GM19468 (cell line): ENCODE measurements around the gene EDEM1.

Source experiments
- ATAC-seq: cut with Tn5 transposase; IDR thresholded peaks from one replicate; pipeline ENCODE4 v1.9.1; 2021; ENCODE audit warnings: mild to moderate bottlenecking, moderate library complexity, moderate number of reproducible peaks; ENCODE audit not compliant: unreplicated experiment; ENCODE audit errors: extremely low read depth

Gene EDEM1

DNA sequence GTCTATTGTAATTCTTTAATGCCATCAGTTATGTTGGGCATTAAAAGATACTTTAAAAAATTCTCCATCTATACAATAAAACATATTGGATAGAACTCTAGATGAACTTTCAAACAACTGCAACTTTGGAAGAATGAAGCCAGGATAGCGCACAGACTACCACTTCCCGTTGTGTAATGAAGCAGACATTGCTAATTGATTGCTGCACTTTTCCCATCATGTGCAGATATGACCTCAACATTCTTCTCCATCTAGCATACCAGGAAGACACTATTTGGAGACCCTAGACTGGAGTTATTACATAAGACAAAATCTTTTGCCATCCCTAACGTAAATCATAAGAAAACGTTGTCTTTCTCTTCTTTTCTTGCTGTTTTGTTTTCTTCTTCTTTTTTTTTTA is 75.0 kb downstream of the EDEM1 start:
- no peak for ATAC-seq

DNA sequence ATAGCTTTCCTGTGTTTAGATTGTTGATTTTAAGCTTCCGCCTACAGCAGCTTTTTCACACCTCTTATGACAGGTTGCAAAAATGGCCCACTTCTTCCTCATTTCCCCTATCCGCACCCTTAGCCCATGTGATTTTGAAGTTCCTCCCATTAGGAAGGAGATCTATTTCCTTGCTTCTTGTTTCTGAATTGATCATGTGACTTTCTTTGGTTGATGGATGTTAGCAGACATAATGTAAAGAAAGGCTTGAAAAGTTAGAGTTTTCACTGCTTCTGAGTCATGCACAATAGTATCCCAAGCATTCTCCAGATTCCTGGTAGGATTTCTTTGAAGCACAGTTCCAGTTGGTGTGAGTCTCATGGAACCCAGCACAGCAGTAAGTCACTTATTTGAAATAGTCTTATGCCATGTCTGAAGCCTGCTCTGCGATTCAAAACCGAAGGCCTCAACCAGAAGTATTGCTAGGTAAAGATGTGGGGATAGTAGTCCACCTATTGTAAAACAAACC is 76.6 kb downstream of the EDEM1 start:
- no peak for ATAC-seq

DNA sequence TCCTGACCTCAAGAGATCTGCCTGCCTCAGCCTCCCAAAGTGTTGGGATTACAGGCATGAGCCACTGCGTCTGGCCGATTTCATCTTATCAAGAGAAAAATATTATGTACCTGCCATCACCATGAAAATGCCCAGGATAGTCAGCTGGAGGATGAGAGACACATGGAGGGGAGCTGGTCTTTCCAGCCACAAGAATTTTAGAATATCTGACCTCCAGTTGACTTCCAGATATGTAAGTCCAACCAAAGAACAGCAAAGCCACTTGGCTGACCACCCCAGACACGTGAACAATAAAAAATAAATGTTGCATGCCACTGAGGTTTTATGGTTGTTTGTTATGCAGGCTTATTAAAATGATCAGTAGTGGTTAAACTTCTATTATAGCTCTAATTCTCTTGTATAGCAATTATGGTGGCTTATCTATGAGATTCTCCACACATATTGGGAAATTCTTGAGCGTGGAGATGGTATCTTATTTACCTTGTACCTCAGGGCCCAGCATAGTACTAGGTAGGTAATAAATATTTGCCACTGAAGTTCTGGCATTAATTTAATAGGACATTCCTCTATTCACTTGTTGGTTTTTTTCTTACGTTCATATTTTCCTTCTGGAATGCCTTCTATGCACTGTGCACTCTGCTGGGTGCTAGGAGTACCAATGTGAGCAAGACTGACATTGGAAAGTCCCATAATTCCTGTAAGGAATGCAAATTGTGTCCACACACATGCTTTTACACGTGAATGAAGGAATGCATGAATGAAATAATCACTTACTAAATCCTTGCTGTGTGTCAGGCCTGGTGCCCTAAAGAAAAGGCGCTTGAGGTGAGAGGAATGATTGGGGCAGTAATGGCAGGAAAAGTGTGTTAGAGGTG is 77.6 kb downstream of the EDEM1 start:
- no peak for ATAC-seq

DNA sequence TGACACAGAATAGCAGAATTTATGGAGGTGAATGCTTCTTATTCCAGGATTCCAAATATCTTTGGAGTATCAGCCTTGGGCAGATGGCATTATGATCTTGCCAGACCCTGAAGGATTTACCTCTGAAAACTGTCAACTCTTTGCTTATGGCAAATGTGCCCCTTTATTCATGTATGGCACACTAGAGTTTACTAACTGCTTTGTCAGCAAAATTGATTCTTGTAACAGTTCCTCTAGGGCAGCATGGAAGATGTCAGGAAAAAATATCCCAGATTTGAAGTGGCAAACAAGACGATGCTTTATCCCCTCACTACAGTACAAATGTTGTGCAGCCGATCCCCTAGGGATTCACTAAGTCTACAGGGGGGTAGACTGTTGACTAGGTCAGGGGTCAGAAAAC is 79.7 kb downstream of the EDEM1 start:
- ATAC-seq = no peak

DNA sequence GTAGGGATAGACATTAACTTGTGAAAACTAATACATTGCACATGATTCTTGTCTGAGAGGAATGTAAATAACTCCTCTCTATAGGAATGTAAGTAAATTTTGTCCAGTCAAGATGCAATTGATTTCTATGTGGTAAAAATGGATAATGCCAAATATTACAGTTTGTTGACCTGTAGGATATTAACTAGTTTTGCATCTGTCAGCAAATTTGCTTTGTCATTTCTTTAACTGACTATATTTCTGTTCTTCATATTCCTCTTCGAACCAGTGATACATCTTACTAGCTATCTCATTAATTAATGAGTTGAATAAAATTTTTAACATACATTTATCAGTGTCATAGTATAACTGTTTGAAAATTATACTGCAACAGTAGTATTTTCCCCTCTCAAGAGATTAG is 80.4 kb downstream of the EDEM1 start:
- ATAC-seq = no peak
